Lower leg skin (tissue), 4 donors: ENCODE results near the gene MUS81. TPM values are rescaled to one million over a fixed set of nuclear protein-coding genes. Genes with fewer than 3 reads are reported as not detected.
A peak's percentile ranks its signal among the peaks of the same experiment; 100 is the strongest.

Source experiments
- DNase-seq, 2 donors: peaks; one replicate each; pipeline ENCODE4 v3.0.0-alpha.2; 2019; ENCODE audit warnings: low spot score in 2 of 2
- H3K4me3 ChIP-seq: fragments of 200-600 bp; sonication (generic); 2 replicates; pipeline ENCODE4 v1.5.1; 2017; ENCODE audit warnings: mild to moderate bottlenecking, low read depth; ENCODE audit not compliant: poor library complexity, severe bottlenecking
- POLR2A ChIP-seq, 2 donors: fragments of 450-650 bp; IDR thresholded peaks; one replicate each; pipeline ENCODE4 v1.6.1; 2016 to 2017; ENCODE audit warnings: antibody characterized with exemption in 2 of 2, mild to moderate bottlenecking in 1 of 2, moderate library complexity in 1 of 2
- WGBS, 2 donors: methylation state at CpG; one replicate each; pipeline ENCODE4 v1.1.5; 2018; 5-methylcytosine and 5-hydroxymethylcytosine counted together
- intact Hi-C: fragments of 100-400 bp; cut with DNase I; formaldehyde crosslinking; loops from one replicate; pipeline ENCODE4 v1.15.0; 2023; ENCODE audit warnings: low total_unique reads
- total RNA-seq, 4 donors: library from RNA; depleted of rRNA; stranded (reverse); fragments of >200 nt; gene quantifications; one replicate each; pipeline ENCODE4 v1.1.0, GENCODE V29; 2016
- TF ChIP-seq, protein P1 (sequence below), 3 donors: fragments of 450-650 bp; IDR thresholded peaks; one replicate each; pipeline ENCODE4 v1.5.1; 2016; ENCODE audit warnings: antibody characterized with exemption in 3 of 3, mild to moderate bottlenecking in 3 of 3, moderate library complexity in 2 of 3

MUS81 gene
- total RNA-seq, 4 donors from 2014 or later, result 29.3 to 38.1 (median 37.1) TPM

DNA sequence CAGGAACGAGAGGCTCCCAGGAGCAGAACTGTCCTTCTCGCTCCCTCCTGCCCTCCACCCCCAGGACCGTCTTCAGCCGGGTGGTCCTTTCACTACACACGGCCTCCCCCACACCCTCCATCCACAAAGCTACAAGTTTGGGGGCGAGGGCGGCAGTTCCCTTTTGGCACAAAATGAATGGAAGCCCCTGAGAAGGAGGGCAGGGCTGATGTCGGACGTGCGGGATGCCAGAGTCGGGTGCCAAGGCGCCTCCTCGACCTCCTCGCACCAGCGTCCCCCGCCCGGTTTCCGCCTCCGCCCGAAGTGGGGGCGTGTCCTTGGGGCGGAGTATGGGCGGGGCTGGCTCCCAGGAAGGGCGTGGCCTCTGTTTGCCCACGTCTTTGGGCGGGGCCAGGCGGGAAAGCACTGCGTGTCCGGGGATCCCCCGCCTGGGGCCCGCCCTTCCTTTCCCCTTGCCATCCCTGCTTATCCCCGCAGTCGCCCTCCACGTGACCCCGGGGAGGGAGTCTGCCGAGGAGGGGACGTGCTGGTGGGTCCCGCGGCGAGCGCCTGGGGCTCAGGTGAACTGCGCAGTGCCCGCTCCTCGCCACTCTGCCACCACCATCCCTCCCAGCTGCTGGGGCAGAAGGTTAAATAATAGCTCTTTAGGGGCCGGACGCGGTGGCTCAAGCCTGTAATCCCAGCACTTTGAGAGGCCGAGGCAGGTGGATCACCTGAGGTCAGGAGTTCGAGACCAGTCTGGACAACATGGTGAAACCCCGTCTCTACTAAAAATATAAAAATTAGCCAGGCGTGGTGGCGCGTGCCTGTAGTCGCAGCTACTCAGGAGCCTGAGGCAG lies 13.3 kb downstream of the MUS81 start:
- H3K4me3 ChIP-seq, result peak overlapping the region; percentile 49
- no peak for TF ChIP-seq POLR2A (IDR thresholded peaks at IDR 0.05)
- TF ChIP-seq, protein P1, sequence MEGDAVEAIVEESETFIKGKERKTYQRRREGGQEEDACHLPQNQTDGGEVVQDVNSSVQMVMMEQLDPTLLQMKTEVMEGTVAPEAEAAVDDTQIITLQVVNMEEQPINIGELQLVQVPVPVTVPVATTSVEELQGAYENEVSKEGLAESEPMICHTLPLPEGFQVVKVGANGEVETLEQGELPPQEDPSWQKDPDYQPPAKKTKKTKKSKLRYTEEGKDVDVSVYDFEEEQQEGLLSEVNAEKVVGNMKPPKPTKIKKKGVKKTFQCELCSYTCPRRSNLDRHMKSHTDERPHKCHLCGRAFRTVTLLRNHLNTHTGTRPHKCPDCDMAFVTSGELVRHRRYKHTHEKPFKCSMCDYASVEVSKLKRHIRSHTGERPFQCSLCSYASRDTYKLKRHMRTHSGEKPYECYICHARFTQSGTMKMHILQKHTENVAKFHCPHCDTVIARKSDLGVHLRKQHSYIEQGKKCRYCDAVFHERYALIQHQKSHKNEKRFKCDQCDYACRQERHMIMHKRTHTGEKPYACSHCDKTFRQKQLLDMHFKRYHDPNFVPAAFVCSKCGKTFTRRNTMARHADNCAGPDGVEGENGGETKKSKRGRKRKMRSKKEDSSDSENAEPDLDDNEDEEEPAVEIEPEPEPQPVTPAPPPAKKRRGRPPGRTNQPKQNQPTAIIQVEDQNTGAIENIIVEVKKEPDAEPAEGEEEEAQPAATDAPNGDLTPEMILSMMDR (IDR thresholded peaks at IDR 0.05), result no peak
- intact Hi-C loops, result no loop called here
- 8 to 10% methylated on average over 30 to 41 of the region's 54 CpGs for WGBS, 2 donors
- DNase-seq, result peak; percentile 94 to 99

- TF ChIP-seq POLR2A (IDR thresholded peaks at IDR 0.05), result no peak
- TF ChIP-seq, protein P1 (IDR thresholded peaks at IDR 0.05), result no peak
- H3K4me3 ChIP-seq, result no peak within 1 kb of the TSS
- intact Hi-C loops, result loop anchor here (5.0 kb wide), 1 partner anchor 108 kb away; no protein-coding TSS in a partner anchor
Observed at GRCh38 chr11:65879617-65880016, 19.4 kb downstream of the MUS81 start, which contains the start of gene CTSW. CTSW (plus strand) TSS chr11:65879837; CDS start chr11:65879855, 18 bp downstream.

DNA sequence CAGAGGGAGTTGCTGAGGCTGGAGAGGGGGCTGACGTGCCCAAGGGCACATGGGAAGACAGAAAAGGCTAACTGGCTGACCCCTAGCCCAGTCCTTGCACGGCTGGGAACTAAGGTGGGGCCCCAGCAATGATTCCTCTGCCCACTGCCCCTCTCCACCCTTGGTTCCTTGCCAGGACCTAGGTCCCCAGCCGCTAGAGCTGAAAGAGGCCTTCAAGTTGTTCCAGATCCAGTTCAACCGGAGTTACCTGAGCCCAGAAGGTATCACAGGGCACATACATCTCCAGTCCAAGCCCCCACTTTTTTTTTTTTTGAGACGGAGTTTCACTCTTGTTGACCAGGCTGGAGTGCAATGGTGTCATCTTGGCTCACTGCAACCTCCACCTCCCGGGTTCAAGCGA lies 19.8 kb downstream of the MUS81 start:
- H3K4me3 ChIP-seq, result no peak overlapping the region
- intact Hi-C loops, result loop anchor here (5.0 kb wide), 1 partner anchor 107 kb away; no protein-coding TSS in a partner anchor
- no peak for DNase-seq
- no peak for TF ChIP-seq POLR2A (IDR thresholded peaks at IDR 0.05)
- TF ChIP-seq, protein P1 (IDR thresholded peaks at IDR 0.05), result no peak
- 66 to 79% methylated on average over 7 of the region's 7 CpGs for WGBS, 2 donors

More at GRCh38 chr11:65879617-65880016, 19.4 kb downstream of the MUS81 start, which contains the start of gene CTSW:
- DNase-seq, result no peak
- WGBS, 2 donors, result 44 to 47% methylated on average over 7 of the region's 7 CpGs

- intact Hi-C loops, result loop anchor here (5.0 kb wide), 1 partner anchor 106 kb away; no protein-coding TSS in a partner anchor
- no peak for DNase-seq
- 62 to 68% methylated on average over 7 of the region's 7 CpGs for WGBS, 2 donors
- TF ChIP-seq POLR2A (IDR thresholded peaks at IDR 0.05), result no peak
- TF ChIP-seq, protein P1 (IDR thresholded peaks at IDR 0.05), result no peak
- H3K4me3 ChIP-seq, result no peak overlapping the region
Observed at GRCh38 chr11:65880844-65881421, 20.7 kb downstream of the MUS81 start.

- intact Hi-C loops, result loop anchor here (5.0 kb wide), 1 partner anchor 105 kb away; no protein-coding TSS in a partner anchor
- TF ChIP-seq POLR2A (IDR thresholded peaks at IDR 0.05), result no peak
- TF ChIP-seq, protein P1 (IDR thresholded peaks at IDR 0.05), result no peak
- DNase-seq, result no peak
- WGBS, 2 donors, result 88% methylated on average over 30 of the region's 30 CpGs
- no peak overlapping the region for H3K4me3 ChIP-seq
Observed at GRCh38 chr11:65882120-65883057, 22.2 kb downstream of the MUS81 start.
